Large intestine (tissue), 3 donors: Measurements from ENCODE around the gene SIRT2. TPM values are rescaled to one million over a fixed set of nuclear protein-coding genes. Genes with fewer than 3 reads are reported as not detected.
"Not testable (repeated sequence)": the region's sequence is repeated elsewhere in the genome, so short reads cannot be mapped to it uniquely, and the experiment has no call there.

ENCODE experiments used
- DNase-seq, 2 donors: peaks; one replicate each; pipeline versions ENCODE4 v3.0.0 to v3.0.0-alpha.2; 2013
- H3K27ac ChIP-seq: one replicate; pipeline ENCODE4 v1.5.1; 2013; ENCODE audit warnings: low read length
- H3K27me3 ChIP-seq: 2 replicates; pipeline ENCODE4 v1.6.1; 2013; ENCODE audit warnings: low read length; ENCODE audit not compliant: control insufficient read depth, insufficient read depth
- H3K36me3 ChIP-seq: 2 replicates; pipeline ENCODE4 v1.6.1; 2013; ENCODE audit warnings: low read length; ENCODE audit not compliant: control insufficient read depth, insufficient read depth
- H3K4me1 ChIP-seq: one replicate; pipeline ENCODE4 v1.6.1; 2013; ENCODE audit warnings: low read length; ENCODE audit not compliant: control insufficient read depth, insufficient read depth
- H3K4me3 ChIP-seq: one replicate; pipeline ENCODE4 v1.5.1; 2013; ENCODE audit warnings: low read length
- H3K9me3 ChIP-seq: one replicate; pipeline ENCODE4 v1.6.1; 2013; ENCODE audit warnings: mild to moderate bottlenecking, low read depth, low read length, moderate library complexity; ENCODE audit not compliant: control insufficient read depth
- WGBS: methylation state at CpG from one replicate; pipeline ENCODE4 v1.1.5; 2013; ENCODE audit warnings: low lambda C conversion rate; ENCODE audit not compliant: insufficient coverage; 5-methylcytosine and 5-hydroxymethylcytosine counted together
- polyA plus RNA-seq: library from polyadenylated mRNA; unstranded; fragments of 120-200 nt; gene quantifications from one replicate; pipeline ENCODE4 v1.2.1, GENCODE V29; 2013

Gene SIRT2
- polyA plus RNA-seq, 1 donor, result 60.9 TPM

DNA sequence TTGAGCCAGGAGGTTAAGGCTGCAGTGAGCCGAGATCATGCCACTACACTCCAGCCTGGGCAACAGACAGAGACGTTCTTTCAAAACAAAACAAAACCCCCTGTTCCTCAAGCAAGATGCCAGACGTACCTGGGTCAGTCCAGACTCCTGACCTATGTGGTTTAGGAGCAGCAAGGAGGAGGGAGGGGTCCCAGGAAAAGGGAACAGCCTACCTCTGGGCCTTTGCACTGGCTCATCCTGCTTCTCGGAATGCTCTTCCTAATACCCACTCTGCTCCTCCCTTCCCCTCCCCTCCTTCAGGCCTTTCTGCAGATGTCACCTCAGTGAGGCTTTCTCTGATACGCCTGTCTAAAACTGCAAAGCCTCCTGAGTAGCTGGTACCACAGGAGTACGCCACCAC, 30.9 kb downstream of the SIRT2 start:
- DNase-seq, result no peak
- WGBS, result 100% methylated on average over 1 of the region's 6 CpGs
- H3K36me3 ChIP-seq, result peaks cover 3% of the 10 kb centered on the region
- H3K4me1 ChIP-seq, result peaks cover 12% of the 10 kb centered on the region
- H3K4me3 ChIP-seq, result no peak overlapping the region
- H3K27me3 ChIP-seq, result no peaks in the 10 kb centered on the region
- H3K9me3 ChIP-seq, result no peaks in the 10 kb centered on the region
- H3K27ac ChIP-seq, result no peak overlapping the region

DNA sequence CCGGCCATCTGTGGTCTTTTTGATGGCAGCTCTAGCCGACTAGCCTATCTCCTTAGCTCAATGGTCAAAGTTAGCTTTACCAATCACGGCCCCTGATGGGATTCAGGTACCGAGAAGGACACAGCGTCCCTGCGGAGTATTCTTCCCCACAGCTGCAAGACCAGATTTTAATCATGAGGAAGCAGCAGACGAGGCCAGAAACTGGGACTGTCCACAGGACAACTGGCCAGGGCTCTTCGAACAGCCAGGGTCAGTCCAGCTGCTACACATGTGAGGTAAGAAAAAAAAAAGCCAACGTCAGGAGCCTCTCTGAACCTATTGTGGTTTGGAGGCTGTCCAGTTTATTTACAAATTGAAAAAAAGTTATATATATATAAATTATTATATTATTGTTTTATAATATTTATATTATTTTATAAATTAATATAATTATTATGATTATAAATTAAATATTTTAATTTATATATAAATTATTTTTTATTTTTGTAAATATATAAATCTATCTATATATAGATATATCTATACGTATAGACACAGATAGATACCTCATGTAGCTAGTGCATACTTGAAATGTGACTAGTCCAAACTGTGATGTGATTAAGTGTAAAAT, 32.1 kb downstream of the SIRT2 start:
- H3K4me3 ChIP-seq, result no peak overlapping the region
- H3K9me3 ChIP-seq, result no peaks in the 10 kb centered on the region
- H3K4me1 ChIP-seq, result peaks cover 18% of the 10 kb centered on the region
- 92% methylated on average over 2 of the region's 10 CpGs for WGBS
- H3K27ac ChIP-seq, result no peak overlapping the region
- no peaks in the 10 kb centered on the region for H3K27me3 ChIP-seq
- peaks cover 3% of the 10 kb centered on the region for H3K36me3 ChIP-seq
- DNase-seq, result no peak

DNA sequence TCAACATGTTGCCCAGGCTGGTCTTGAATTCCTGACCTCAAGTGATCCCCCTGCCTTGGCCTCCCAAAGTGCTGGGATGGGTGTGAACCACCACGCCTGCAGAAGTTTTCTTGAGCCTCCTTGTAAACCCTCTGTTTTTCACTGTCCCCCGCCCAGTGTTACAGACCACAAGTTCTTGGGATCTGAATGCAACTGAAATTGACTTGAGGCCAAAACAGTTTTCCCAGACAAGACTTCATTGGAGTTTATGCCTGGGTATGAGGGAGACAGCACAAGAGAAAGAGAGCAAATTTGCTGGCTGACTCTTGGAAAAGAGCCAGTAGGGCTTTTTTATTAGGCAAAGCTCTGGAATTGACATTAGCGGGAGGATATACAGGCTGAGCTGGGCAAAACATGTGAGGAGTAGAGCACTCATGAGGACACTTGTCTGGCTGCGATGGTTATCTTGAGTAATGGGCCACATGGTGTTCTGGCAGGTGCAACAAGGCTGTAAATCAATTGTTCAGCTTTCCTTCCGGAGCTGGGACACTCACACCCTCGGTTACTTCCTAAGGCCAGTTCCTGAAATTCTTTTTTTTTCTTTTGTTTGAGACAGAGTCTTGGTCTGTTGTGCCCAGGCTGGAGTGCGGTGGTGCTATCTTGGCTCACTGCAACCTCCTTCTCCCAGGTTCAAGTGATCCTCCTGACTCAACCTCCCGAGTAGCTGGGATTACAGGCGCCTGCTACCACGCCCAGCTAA, 36.9 kb downstream of the SIRT2 start:
- H3K4me3 ChIP-seq, result no peak overlapping the region
- H3K36me3 ChIP-seq, result no peaks in the 10 kb centered on the region
- H3K27me3 ChIP-seq, result no peaks in the 10 kb centered on the region
- no peaks in the 10 kb centered on the region for H3K9me3 ChIP-seq
- H3K4me1 ChIP-seq, result peaks cover 19% of the 10 kb centered on the region
- WGBS, result 0% methylated on average over 2 of the region's 10 CpGs
- H3K27ac ChIP-seq, result peak overlapping the region; percentile 32
- DNase-seq, result peak; percentile 53 to 76

DNA sequence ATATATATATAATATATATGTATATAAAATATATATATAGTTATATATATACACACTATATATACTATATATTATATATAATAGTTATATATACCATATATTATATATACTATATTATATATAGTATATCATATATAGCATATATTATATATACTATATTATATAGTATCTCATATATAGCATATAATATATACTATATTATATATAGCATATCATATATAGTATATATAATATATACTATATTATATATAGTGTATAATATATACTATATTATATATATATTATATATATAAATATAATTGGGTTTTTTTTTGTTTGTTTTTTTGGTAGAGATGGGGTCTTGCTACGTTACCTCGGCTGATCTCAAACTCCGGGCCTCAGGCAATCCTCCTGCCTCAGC, 38.0 kb downstream of the SIRT2 start:
- no peak overlapping the region for H3K4me3 ChIP-seq
- WGBS, result 100% methylated on average over 3 of the region's 3 CpGs
- no peak for DNase-seq
- H3K27me3 ChIP-seq, result no peaks in the 10 kb centered on the region
- H3K27ac ChIP-seq, result no peak overlapping the region
- peaks cover 2% of the 10 kb centered on the region for H3K9me3 ChIP-seq
- H3K4me1 ChIP-seq, result peaks cover 26% of the 10 kb centered on the region
- no peaks in the 10 kb centered on the region for H3K36me3 ChIP-seq

DNA sequence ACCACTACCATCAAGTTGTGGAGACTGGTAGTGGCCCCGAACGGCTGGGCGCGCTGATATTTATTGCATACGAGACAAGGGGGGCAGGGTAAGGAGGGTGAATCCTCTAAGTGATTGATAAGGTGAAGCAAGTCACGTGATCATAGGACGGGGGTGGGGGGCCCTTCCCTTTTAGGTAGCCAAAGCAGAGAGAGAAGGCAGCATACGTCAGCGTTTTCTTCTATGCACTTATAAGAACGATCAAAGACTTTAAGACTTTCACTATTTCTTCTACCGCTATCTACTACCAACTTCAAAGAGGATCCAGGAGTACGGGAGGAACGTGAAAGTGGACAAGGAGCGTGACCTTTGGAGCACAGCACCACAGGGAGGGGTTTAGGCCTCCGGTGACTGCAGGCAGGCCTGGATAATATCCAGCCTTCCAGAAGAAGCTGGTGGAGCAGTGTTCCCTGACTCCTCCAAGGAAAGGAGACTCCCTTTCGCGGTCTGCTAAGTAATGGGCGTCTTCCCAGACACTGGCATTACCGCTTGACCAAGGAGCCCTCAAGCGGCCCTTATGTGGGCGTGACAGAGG, 39.7 kb downstream of the SIRT2 start:
- peak overlapping the region; percentile 16 for H3K27ac ChIP-seq
- not testable (repeated sequence) for H3K36me3 ChIP-seq, H3K27me3 ChIP-seq, H3K4me3 ChIP-seq, H3K9me3 ChIP-seq
- H3K4me1 ChIP-seq, result peaks cover 26% of the 10 kb centered on the region
- DNase-seq, result peak; percentile 77 to 86
- no CpG with 5 or more reads among the region's 21 CpGs for WGBS

DNA sequence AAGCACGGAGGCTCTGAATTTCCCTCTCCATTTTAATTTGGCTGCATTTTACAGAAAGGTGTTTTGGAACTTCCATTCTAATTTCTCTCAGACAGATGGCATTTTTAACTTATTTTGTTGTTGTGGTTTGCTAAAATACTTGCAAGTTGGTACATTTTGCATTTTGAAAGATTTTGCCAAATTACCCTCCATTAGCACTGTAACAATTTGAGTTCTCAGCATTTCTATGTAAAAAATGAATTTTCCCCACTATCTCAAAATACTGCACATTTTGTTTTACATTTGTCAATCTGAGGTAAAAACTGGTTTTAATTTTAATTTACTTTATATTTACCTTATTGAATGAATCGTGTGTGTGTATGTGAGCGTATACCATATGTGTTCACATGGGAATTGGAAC, 42.6 kb downstream of the SIRT2 start:
- peak overlapping the region; percentile 30 for H3K27ac ChIP-seq

DNA sequence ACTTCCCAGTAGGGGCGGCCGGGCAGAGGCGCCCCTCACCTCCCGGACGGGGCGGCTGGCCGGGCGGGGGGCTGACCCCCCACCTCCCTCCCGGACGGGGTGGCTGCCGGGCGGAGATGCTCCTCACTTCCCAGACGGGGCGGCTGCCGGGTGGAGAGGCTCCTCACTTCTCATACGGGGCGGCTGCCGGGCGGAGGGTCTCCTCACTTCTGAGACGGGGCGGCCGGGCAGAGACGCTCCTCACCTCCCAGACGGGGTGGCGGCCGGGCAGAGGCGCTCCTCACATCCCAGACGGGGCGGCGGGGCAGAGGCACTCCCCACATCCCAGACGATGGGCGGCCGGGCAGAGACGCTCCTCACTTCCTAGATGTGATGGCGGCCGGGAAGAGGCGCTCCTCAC, 43.7 kb downstream of the SIRT2 start:
- not testable (repeated sequence) for H3K4me3 ChIP-seq, H3K9me3 ChIP-seq, DNase-seq, H3K27me3 ChIP-seq, H3K27ac ChIP-seq, H3K36me3 ChIP-seq
- H3K4me1 ChIP-seq, result peaks cover 32% of the 10 kb centered on the region
- WGBS, result no CpG with 5 or more reads among the region's 37 CpGs

More for the DNA sequence above, 42.6 kb downstream of the SIRT2 start:
- H3K4me1 ChIP-seq, result peaks cover 24% of the 10 kb centered on the region
- H3K27me3 ChIP-seq, result no peaks in the 10 kb centered on the region
- no peak overlapping the region for H3K4me3 ChIP-seq
- 94% methylated on average over 3 of the region's 3 CpGs for WGBS
- peaks cover 10% of the 10 kb centered on the region for H3K9me3 ChIP-seq
- no peak for DNase-seq
- no peaks in the 10 kb centered on the region for H3K36me3 ChIP-seq

DNA sequence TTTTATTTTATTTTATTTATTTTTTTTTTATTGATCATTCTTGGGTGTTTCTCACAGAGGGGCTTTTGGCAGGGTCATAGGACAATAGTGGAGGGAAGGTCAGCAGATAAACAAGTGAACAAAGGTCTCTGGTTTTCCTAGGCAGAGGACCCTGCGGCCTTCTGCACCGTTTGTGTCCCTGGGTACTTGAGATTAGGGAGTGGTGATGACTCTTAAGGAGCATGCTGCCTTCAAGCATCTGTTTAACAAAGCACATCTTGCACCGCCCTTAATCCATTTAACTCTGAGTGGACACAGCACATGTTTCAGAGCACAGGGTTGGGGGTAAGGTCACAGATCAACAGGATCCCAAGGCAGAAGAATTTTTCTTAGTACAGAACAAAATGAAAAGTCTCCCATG, 44.5 kb downstream of the SIRT2 start:
- peaks cover 32% of the 10 kb centered on the region for H3K4me1 ChIP-seq
- H3K36me3 ChIP-seq, H3K27ac ChIP-seq, H3K27me3 ChIP-seq, H3K9me3 ChIP-seq, H3K4me3 ChIP-seq, DNase-seq: not testable (repeated sequence)
- no CpG with 5 or more reads among the region's 3 CpGs for WGBS

DNA sequence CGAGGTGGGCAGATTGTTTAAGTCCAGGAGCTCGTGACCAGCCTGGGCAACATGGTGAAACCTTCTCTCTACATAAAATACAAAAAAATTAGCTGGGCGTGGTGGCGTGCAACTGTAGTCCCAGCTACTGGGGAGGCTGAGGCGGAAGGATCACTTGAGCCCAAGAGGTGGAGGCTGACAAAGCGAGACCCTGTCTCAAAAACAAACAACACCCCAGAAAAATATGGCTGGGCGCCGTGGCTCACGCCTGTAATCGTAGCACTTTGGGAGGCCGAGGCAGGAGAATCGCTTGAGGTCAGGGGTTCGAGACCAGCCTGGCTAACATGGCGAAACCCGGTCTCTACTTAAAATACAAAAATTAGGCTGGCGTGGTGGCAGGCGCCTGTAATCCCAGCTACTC, 46.2 kb downstream of the SIRT2 start:
- no peak overlapping the region for H3K4me3 ChIP-seq
- DNase-seq, result no peak
- H3K4me1 ChIP-seq, result peaks cover 28% of the 10 kb centered on the region
- H3K27me3 ChIP-seq, result no peaks in the 10 kb centered on the region
- 100% methylated on average over 1 of the region's 17 CpGs for WGBS
- no peak overlapping the region for H3K27ac ChIP-seq
- peaks cover 10% of the 10 kb centered on the region for H3K9me3 ChIP-seq
- H3K36me3 ChIP-seq, result peaks cover 2% of the 10 kb centered on the region

DNA sequence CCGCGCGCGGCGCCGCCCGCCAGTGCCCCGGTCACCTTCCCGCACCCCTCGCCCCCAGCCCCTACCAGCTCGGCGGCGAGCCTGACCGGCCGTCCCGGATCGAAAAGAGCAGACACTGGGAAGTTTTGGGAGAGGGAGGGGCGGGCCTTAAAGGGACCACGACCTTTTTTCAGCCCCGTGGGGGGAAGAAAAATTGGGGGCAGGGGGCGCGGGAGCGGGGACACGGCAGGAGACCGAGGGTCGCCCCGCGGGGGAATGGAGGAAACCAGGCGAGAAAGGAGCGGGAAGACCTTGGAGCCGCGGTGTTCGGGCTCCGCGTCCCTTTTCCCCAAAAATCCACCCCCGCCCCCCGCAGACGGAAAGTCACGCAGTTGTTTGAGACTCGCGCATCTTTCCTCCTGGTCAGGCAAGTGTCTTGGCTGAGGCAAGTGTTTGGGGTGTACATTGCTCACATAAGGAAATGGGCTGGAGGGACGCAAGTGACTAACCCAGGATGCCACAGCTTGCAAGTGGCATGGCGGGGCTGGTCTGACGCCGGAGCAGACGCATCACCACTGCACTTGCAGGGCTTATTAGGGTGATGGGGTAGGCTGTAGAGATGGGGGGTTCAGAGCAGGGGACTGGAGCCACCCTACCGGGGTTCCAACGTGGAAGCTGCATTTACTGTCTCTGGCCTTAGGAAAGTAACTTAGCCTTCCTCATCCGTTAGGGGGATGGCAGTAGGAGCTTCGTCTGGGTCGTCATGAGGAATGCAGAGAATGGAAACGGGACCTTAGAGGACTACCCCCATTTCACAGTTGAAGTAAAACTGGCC, 47.0 kb downstream of the SIRT2 start:
- peaks cover 30% of the 10 kb centered on the region for H3K4me1 ChIP-seq
- H3K27ac ChIP-seq, result peak overlapping the region; percentile 86
- peak overlapping the region; percentile 61 for H3K4me3 ChIP-seq
- no CpG with 5 or more reads among the region's 52 CpGs for WGBS
- no peaks in the 10 kb centered on the region for H3K27me3 ChIP-seq
- peaks cover 10% of the 10 kb centered on the region for H3K9me3 ChIP-seq
- peaks cover 7% of the 10 kb centered on the region for H3K36me3 ChIP-seq
- DNase-seq, result peak in 1 of 2 donors; percentile 59
